Measurements from ENCODE around the gene ANO6.

Gene ANO6

DNA sequence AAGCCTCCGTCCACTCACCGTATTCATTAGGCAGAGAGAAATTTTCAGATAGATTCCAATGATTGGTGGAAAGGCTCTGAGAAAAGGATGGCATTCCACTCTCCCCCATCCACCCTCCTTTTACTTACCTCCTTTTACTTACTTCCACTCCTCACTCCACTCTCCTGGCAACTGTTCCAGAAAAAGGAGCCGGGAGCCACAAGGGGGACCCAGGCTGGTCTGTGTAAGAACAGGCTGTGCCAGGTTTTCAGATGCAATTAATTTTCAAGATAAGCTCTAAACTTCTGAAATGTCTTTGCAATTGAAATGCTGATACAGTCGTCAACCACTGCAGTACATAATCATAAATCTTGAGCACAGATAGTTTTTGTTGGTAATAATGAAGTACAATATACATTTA lies 248.8 kb downstream of the ANO6 start:
- DNase-seq (ENCODE audit: low spot score): no peak

DNA sequence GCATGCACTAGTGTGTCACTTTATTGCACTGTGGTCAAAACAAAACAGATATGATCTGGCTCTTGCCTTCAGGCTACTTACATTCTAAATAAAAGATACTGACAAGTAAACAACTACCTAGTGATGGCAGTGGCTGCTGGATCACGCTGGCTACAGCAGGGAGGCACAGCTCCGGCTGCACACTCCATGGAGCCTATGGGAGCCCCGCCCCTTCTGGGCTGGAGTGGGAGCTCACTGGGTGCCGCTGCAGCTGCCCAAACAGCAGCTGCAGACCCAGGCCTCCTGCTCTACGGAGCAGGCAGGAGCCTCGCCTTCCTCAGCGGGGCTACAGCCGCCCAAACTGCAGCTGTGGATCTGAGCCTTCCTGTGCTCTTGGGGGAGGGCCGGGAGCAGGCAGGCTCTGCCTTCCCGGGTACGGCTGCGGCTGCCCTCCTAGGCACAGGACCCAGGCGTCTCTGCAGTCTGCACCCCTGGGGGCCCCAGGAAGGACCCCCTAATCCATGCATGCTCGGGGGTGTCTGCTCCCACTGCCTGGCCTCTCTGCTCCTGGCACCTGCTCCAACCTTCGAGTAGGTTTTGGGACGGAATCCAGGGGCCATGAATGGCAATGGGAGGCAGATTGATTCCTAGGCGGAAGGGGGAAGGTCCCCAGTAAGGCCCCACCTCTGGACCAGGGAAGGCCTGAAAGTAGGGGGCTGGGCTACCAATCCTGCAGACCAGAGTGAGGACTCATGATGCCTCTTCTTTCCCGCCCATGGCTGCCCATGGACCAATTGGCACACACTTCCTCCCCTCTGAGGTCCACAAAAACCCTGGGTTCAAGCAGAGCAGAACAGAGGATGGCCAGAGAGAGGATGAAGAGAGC lies 253.1 kb downstream of the ANO6 start:
- no peak for DNase-seq (ENCODE audit: low spot score)

DNA sequence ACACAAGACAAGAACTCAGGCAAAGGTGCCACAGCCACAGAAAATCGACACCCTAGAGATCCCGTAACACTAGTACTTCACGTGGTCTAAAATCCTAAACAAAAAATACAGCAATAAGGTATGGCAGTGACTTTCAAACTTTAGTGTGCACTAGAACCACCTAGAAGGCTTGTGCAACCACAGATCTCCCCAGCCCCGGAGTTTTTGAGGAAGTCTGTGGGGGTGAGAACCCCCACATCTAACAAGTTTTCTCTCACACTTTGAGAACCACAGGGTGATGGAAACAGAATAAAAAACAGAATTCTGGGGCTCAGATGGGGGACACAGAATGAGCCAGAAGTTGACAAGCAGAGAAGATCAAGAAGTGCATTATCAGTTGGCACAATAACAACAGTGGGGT lies 254.0 kb downstream of the ANO6 start:
- DNase-seq (ENCODE audit: low spot score): no peak

DNA sequence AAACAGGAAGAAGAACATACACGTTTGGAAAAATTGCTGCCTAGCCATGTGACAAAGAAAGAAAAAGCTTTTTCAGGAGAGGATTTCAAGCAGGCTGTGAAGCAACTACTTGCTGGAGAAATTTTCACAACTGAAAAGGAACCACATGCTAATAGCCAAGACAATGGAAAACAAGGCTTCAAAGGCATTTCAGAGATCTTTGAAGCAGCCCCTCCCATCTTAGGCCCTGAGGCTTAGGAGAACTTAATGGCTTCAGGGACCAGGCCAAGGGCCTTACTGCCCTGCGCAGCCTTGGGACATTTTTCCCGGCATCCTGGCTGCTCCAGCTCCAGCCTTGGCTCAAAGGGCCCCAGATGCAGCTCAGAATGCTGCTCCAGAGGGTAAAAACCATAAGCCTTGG lies 257.7 kb downstream of the ANO6 start:
- DNase-seq (ENCODE audit: low spot score): no peak

DNA sequence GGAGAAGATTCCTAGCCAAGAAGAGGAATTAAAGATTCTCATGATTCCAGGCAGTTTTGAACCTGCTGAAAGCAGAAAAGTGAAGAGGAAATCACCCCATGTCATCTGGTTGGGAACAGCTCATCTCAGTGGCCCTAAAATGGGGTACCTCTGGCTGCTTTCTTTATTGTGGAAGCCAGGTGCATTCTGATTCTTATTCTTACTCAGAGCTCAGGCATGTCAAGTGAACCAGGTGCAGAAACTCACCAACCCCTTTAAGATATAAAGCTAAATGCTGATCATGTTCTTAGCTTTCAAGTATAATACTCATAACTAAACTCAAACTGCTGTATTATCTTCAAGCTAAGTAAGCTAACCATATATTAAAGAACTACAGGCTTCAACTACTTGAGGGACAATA lies 259.7 kb downstream of the ANO6 start:
- no peak for DNase-seq (ENCODE audit: low spot score)

DNA sequence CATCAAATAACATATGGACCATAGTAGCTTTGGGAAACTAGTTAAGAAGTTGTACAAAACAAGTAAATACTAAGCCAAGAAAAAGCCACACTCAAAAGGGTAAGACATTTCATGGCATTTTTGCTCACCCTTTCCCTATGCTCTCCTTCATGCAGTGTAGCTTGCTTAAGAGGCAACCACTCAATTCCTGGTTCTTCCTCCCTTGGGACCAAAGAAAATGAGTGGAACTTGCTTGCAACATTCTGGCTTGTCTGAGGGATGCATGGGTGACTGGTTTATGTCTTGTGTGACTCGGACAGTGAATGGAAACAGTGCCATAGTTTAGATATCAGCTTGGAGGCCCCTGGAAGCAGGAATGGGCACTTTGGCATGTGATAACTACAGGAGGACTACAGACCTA lies 261.6 kb downstream of the ANO6 start:
- DNase-seq (ENCODE audit: low spot score): no peak

DNA sequence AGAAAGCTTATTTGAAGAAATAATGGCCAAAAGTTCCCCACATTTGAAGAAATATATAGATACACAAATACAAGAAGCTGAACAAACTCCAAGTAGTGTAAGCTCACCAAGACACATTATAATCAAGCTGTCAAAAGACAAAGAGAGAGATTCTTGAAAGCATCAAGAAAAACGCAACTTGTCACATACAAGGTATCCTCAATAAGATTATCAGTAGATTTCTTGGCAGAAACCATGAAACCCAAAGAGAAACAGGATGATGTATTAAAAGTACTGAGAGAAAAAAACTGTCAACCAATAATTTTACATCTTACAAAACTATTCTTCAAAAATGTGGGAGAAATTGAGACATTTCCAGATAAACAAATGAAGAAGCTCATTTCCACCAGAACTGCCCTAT lies 263.0 kb downstream of the ANO6 start:
- DNase-seq (ENCODE audit: low spot score): no peak

DNA sequence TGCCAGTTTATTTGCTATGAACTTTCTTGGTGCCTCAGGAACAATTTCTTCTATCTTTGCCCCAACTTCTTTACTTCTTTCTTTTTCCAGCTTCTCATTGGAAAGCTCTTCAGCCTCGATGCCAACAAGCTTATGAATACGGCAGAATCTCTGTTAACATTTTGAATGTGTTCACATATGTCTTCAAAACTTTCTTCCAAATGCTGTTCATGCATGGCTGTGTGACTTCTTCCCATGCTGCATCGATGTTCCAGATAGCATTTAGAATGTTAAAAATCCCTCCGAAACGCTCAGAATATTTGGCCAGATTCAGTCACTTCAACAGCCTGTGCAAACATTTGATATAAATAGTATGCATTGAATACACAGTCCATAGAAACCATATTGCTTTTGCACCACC lies 265.9 kb downstream of the ANO6 start:
- no peak for DNase-seq (ENCODE audit: low spot score)

DNA sequence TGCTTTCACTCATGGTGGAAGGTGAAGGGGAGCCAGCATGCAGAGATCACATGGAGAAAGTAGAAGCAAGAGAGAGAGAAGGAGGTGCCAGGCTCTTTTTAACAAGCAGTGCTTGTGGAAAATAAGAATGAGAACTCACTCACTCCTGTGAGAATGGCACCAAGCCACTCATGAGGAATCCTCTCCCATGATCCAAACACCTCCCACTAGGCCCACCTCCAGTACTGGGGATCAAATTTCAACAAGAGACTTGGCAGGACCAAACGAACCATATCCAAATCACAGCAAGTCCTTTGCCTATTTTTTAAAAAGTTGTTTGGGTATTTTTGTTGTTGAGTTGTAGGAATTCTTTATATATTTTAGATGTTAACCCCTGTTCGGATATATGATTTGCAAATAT lies 267.7 kb downstream of the ANO6 start:
- no peak for DNase-seq (ENCODE audit: low spot score)

Measured in pons (tissue), 1 donor.